GM10847 (cell line): ENCODE results near the gene SIRPA.

Source experiments
- POLR2A ChIP-seq: IDR thresholded peaks from 2 replicates; pipeline ENCODE4 v1.6.1; 2011; ENCODE audit not compliant: insufficient read length; ENCODE audit errors: extremely low read depth

The SIRPA gene

DNA sequence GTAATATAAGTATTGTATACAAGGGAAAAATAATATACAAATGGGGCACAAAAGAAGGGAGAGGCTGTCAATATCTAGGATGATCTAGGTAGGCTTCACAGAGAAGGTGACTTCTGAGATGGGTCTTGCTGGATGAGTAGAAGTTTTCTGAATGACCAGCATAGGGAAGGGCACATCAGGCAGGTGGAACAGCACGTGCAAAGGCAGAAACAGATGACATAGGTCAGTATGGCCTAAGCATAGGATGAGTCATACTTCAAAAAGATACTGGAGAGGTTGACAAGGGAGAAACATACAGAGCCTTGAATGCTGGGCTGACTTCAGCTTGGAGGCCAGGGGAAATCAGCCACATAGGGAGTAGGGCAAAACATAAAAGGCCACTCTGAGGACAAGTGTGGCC is 31.9 kb upstream of the SIRPA start:
- TF ChIP-seq POLR2A, result no peak

DNA sequence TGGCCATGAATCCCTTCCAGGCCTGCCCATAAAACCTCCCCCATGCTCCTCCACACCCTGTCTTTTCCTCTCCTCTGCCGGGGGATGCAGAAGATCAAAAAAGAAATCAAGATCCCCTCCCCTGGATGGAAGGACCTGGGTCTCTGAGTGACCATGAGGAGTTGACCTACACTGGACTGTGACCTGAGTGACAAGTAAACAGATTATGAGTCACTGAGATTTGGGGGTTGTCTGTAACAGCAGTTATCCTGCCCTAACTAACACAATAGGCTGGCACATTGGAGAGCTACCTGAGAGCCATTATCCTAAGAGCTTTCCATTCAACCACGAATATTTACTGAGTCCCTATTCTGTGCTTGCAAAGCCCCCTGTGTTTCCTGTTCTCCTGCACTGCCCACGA is 28.4 kb upstream of the SIRPA start:
- no peak for TF ChIP-seq POLR2A

DNA sequence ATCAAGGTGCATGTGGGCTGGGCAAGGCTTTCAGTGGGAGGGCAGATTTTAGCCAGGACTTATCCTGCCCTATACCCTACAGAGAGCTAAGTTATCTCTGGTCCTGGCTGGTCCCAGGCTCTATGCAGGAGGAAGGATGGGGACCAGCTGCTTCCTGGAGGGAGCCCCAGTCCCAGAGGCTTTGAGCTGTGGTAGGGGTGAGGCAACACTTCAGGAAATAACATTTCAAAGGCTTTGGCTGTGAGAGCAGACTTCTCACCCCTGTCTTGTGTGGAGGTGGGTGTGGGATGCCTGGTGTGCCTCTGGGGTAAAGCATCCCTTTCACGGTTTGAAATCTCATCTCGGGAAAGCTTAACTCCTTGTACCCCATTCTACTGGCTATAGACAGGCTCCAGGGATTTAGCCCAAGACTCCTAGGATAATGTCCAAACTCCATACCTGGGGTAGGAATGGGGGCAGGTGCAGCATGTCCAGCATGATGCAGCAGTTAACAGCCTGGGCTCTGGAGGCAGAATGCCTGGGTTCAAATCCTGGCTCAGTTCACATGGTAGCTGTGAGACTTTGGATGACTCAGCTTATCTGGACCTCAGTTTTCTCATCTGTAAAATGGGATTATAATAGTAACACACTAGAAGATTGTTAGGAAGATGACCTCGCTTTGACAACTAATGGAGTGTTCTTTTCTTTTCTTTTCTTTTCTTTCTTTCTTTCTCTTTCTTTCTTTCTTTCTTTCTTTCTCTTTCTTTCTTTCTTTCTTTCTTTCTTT is 27.5 kb upstream of the SIRPA start:
- TF ChIP-seq POLR2A, result no peak

DNA sequence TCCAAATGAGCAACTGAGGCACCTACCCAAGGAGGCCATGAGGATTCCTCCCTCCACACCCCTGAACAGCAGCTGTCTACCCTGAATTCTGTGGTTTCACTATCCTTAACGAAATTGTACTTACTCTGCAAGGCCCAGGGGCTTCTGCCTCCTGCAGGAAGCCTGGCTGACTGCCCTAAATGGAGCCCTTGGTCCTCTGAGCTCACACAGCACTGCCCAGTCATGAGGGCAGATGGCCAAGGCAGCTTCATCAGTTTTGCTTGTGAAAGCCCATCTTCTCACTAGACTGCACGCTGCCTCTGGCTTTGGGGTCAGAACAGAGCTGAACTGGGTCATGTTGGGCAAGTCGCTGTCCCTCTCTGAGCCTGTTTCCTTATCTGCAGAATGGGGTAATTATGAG is 26.4 kb upstream of the SIRPA start:
- no peak for TF ChIP-seq POLR2A

DNA sequence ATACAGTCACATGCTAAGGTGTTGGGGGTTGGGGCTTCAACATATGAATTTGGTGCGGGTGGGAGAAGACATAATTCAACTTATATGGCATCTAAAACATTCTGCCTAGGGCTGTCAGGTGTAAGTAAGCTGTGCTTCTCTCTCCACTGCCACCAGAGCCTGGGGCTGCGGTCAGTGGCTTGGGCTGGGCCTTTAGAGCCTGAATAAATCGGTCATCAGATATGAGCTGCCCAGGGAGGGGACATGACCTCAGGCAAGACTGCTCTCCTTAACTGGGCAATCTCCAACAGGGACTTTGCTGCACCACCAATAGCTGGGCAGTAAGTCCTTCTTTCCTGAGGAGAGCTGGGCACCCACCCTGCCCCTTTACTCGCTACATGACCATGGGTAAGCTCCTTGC is 24.9 kb upstream of the SIRPA start:
- TF ChIP-seq POLR2A, result no peak

DNA sequence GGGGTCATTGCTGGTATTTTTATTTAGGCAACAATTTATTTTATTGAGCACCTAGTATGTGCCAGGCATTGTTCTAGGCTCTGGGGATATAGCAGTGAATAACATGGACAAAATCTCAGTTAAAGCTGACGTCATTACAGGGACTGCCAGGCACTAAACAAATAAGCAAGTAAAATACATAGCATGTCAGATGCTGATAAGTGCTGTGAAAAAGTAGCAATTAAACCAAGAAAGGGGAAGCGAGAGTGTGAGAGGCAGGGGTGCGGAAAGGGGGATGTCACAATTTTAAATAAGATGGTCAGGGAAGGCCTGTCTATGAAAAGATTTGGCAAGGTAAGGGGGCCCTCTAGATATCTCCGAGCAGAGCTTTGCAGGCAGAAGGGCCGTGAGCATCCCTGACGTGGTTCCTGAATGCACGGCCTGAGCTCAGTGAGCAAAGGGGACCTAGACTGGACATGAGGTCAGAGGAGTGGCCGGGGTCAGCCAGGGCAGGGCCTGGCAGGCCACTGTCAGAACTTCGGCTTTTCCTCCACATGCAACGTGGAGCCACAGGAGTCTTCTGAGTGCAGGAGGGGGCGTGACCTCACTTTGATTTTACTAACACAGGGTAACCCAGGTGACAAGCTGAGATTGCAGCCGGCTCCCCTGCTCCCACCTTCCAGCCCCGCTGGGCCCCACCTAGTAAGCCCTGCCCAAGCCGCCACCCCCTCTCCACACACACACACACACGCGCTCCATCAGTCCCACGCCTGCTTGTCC is 24.2 kb upstream of the SIRPA start:
- no peak for TF ChIP-seq POLR2A

DNA sequence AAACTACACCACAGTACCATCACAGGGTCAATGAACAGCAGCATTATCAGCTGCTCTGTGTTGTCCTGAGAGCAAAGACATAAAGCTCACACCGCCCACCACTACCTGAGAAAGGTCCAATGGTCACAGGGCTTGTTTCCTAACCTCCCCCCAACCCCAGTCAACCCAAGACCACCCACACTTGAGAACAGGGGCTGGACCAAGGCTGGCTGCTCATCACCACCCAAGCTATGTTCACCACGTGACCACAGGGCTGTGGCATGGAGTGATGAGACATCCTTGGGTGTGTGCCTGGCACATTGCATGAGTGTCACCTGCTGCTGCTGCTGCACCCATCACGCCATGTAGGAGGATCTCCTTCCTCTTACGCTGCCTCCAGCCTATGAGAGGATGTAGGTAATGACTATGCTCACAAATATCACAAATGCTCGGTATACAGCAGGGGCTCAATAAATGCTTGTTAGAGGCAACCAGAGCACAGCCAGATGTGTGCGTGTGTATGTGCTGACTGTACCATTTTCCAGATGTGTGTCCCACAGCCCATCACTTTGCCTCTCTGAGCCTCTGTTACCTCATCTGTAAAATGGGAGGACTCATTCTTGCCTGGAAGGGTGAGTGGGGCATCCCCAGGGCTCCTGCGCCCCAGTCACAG is 23.3 kb upstream of the SIRPA start:
- TF ChIP-seq POLR2A, result no peak

DNA sequence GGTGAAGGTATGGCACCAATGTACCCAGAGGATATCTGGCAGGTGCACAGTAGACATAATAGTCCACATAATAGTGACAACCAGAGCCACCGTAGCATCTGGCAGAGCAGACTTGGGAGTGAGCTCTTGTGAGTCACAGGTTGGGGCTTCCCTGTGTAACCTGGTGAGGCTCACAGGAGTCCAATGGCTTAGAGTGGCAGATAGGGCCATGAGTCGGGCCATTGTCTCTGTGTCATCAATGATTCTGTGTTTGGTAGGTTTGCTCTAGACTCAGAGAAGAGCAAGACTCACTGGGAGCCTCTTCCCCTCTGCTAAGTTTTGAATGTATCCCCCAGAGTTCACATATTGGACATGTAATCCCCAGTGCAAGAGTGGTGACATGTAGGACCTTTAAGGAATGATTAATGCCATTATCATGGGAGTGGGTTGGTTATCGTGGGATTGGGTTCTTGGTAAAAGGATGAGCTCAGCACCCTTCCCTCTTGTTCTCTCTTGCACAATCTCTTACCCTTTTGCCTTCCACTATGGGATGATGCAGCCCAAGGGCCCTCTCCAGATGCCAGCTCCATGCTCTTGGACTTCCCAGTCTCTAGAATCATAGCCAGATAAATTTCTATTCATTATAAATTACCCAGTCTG is 22.6 kb upstream of the SIRPA start:
- no peak for TF ChIP-seq POLR2A

DNA sequence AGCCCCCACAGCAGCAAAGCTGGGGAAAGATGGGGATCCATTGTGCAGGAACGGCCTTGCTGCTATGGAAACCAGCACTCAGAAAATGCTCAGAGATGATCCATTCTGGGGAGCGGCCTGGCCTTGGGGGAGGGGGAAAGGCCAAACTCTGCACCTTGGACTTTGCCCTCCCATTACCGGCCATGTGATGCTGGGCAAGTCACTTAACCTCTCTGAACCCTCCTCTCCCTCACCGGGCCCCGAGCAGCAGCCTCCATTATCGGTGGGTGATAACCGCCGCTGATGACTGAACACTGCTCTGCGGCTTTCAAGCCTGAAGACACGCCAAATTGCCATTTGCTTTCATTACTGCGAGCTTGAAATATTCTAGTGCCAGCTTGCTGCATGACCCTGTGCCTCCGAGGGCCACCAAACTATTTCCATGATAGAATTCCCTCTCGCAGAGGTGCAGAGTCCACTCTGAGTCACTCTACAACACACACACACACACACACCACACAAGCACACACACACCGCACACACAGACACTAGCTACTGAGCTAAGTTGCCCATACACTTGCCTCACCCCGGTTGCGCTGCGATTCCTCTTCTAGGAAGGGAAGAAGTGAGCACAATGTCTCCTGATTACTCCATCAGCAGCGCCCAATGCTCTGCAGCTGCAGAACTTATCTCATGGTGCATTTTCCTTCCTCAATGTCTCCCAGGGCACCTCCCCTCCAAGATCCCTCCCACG is 20.6 kb upstream of the SIRPA start:
- no peak for TF ChIP-seq POLR2A

DNA sequence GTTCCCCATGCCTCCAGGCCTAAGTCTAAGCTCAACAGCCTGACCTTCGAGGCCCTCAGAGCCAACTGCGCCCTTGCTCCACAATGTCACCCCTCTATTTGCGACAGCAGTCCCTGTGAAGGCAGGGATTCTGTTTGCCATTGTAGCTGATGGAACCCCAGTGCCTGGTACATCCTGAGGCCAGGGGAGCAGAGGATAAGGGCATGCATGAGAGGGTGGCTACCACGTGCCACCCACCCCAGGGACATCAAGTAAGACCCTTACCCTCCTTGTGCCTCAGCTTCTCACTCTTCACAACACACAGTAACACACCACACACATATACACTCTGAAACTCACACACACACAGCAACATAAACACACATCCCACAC is 20.0 kb upstream of the SIRPA start:
- no peak for TF ChIP-seq POLR2A

DNA sequence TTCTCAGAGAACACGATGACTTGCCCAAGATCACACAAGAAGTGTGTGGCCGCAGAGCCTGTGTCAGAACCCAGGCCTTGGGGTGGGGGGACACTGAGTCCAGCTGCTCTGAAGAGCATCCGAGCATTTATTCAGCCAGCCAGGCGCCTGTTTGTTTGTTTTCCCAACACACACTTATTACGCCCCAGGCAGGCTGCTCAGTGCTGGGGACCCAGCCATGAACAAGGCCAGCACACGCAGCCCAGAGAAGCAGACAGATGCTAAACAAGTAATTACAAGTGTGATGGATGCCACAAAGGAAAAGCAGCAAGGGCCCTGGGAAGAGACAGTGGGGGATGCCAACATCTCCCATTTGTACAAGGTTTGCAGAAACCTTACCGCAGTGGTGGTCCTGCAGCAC is 19.4 kb upstream of the SIRPA start:
- TF ChIP-seq POLR2A, result no peak

DNA sequence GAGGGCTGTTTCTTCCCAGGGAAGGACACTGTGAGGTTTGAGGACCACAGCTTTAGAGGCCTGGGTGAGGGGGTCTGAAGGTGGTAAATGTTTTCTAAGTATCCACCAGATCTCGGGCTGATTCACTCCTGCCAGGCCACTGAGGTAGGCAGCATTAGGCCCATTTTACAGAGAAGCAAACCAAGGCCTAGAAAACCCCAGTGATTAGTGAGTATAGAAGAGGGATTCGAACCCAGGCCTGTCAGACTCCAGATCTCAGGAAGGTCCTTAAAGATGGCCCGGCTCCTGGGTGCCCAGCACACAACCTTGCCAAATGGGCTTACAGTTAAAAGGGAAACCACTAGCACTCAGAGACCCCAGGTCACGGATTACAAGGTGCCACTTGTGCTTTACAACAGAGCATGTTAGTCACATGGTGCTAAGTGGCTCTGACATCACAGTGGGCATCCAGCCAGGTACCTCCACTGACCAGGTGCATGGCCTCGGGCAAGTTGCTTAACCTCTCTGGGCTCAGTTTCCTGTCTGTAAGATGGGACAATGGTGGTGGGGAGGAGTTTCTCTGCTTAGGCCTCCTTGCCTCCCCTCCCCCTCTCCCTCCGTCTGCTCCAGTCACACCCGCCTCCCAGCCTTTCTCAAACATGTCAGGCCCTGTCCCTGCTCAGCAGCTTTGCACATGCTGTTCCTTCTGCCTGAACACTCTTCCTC is 18.8 kb upstream of the SIRPA start:
- TF ChIP-seq POLR2A, result no peak

DNA sequence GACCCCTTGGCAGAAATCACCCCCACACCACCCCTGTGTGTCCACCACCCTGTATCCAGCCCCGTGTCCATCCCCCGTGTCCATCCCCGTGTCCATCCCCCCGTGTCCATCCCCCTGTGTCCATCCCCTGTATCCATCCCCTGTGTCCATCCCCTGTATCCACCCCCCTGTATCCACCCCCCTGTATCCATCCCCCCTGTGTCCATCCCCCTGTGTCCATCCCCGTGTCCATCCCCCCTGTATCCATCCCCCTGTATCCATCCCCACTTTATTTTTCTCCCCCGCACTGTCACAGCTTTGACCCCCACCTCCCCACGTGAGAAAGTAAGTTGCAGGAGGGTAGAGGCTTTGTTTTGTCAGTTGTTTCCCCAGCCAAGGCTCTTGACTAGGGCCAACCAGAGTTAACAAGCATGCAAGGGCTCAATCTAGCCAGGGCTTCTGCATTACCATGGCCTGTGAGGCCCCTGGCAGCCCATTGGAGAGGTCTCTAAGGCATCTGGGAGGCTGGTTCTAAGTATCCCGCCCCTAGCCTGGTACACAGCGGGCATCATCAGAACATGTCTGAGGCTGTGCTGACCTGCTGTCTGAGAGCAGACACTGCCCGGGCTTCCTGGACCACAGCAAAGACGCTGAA is 18.1 kb upstream of the SIRPA start:
- TF ChIP-seq POLR2A, result no peak

DNA sequence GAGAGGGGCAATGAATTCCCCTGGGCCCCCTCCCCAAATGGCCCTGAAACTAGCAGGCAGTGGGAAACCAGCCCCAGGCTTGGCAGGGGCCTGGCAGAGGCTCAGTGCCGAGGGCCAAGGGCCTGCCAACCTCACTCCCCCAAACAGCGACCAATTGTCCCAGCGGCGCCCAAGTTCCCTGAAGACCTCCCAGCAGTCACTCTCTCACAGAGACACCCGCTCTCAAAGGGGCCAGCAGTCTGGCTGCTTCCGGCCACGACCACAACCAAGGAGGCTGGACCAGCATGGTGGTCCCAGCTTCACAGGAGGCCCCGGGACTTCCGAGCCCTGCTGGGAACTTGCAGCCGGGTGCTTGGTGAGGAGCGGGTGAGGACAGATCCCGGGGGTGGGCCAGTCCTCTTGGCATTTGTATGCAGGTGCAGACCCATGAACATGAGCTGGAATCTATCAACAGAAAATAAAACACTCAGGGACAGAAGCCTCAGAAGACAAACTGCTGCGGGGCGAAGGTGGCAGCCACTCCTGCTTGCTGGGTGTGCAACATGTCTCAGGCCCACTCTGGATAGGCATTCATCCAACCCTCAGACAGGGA is 17.5 kb upstream of the SIRPA start:
- no peak for TF ChIP-seq POLR2A
